CD4-positive, alpha-beta memory T cell (primary cell): ENCODE results near the gene LRP6. TPM values are rescaled to one million over a fixed set of nuclear protein-coding genes. Genes with fewer than 3 reads are reported as not detected.

Experiments
- CTCF ChIA-PET: fragments of 350-600 bp; sonication (Branson Sonifier 250); formaldehyde crosslinking; loops from one replicate; lab custom pipeline; 2021; ENCODE audit warnings: inconsistent platforms; ENCODE audit not compliant: partially characterized antibody; lab: Charles Lee
- POLR2A ChIA-PET: fragments of 350-600 bp; sonication (Branson Sonifier 250); formaldehyde crosslinking; loops from one replicate; lab custom pipeline; 2021; ENCODE audit not compliant: partially characterized antibody; lab: Charles Lee
- DNase-seq, 5 donors: peaks; one replicate each; pipeline versions ENCODE4 v3.0.0 to v3.0.0-alpha.2; 2020 to 2022; ENCODE audit warnings: mixed read lengths in 1 of 5
- H3K27ac ChIP-seq: one replicate; pipeline ENCODE4 v1.7.0; 2013; ENCODE audit warnings: low read depth, low read length
- H3K27me3 ChIP-seq: 2 replicates; pipeline ENCODE4 v1.7.0; 2013; ENCODE audit warnings: mild to moderate bottlenecking, low read length, moderate library complexity; ENCODE audit not compliant: insufficient read depth
- H3K36me3 ChIP-seq: 2 replicates; pipeline ENCODE4 v1.7.0; 2013; ENCODE audit warnings: mild to moderate bottlenecking, low read length, moderate library complexity; ENCODE audit not compliant: insufficient read depth
- H3K4me1 ChIP-seq: 2 replicates; pipeline ENCODE4 v1.7.0; 2013; ENCODE audit warnings: mild to moderate bottlenecking, low read length, moderate library complexity; ENCODE audit not compliant: insufficient read depth
- H3K4me3 ChIP-seq, 2 donors: one replicate each; pipeline ENCODE4 v1.7.0; 2013; ENCODE audit warnings: low read length in 2 of 2, mild to moderate bottlenecking in 1 of 2
- H3K9me3 ChIP-seq, 2 donors: one replicate each; pipeline ENCODE4 v1.7.0; 2013; ENCODE audit warnings: low read length in 2 of 2, control low read depth in 1 of 2; ENCODE audit not compliant: control insufficient read depth in 1 of 2
- H3K27ac Mint-ChIP-seq, 7 donors: one replicate each; pipeline ENCODE4 v1.8.0; 2020 to 2021; ENCODE audit warnings: mixed read lengths in 7 of 7, mild to moderate bottlenecking in 6 of 7, inconsistent platforms in 3 of 7, moderate library complexity in 3 of 7
- H3K27me3 Mint-ChIP-seq, 2 donors: one replicate each; pipeline ENCODE4 v1.8.0; 2020 to 2021; ENCODE audit warnings: mixed read lengths in 2 of 2
- H3K36me3 Mint-ChIP-seq, 2 donors: one replicate each; pipeline ENCODE4 v1.8.0; 2020 to 2021; ENCODE audit warnings: mixed read lengths in 2 of 2, inconsistent platforms in 1 of 2, mild to moderate bottlenecking in 1 of 2
- H3K4me1 Mint-ChIP-seq, 4 donors: one replicate each; pipeline ENCODE4 v1.8.0; 2020 to 2021; ENCODE audit warnings: mixed read lengths in 4 of 4, mild to moderate bottlenecking in 1 of 4
- H3K4me3 Mint-ChIP-seq, 8 donors: one replicate each; pipeline ENCODE4 v1.8.0; 2020 to 2021; ENCODE audit warnings: mixed read lengths in 8 of 8, mild to moderate bottlenecking in 7 of 8, moderate library complexity in 6 of 8, inconsistent platforms in 3 of 8
- H3K9me3 Mint-ChIP-seq, 8 donors: one replicate each; pipeline ENCODE4 v1.8.0; 2020 to 2021; ENCODE audit warnings: mixed read lengths in 8 of 8, mild to moderate bottlenecking in 5 of 8, inconsistent platforms in 3 of 8, moderate library complexity in 1 of 8
- intact Hi-C: fragments of 100-400 bp; cut with micrococcal nuclease; formaldehyde crosslinking; loops from one replicate; pipeline ENCODE4 v1.15.1; 2023
- polyA plus RNA-seq, 2 donors: library from polyadenylated mRNA; unstranded; fragments of 300-500 nt; fragmentation: Illumina TruSeq; gene quantifications; one replicate each; pipeline ENCODE4 v1.2.3, GENCODE V29; 2021
- total RNA-seq, 2 experiments: library from RNA; stranded (reverse); gene quantifications; one replicate each; pipeline ENCODE4 v1.2.3, GENCODE V29; 2021

Gene LRP6
- total and polyA plus RNA-seq, 4 experiments from 2014 or later = 0.45 to 4.0 (median 2.9) TPM

DNA sequence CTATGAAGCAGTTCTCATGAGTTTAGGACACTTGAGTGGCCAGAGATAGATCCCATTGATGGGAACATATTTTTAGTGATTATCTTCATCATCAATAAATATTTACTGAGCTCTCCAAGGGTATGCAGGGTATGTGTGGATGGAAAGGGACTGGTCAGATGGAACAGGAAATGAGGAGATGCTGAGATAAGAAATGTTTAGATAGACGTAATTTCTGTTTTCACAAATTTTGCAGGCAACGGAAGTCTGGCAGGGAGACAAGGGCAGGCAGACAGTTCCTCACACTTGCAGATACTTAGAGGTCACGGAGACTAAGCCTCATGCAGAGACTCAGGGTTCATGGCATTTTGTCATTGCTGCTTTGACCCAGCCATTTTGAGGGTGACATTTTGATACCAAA, 171.8 kb downstream of the LRP6 start:
- Mint-ChIP-seq H3K36me3 (peaks cover 0 to 2% of the 10 kb centered on the region in 2 donors), H3K4me1 (no peaks in the 10 kb centered on the region), H3K27me3 (peaks cover 0 to 4% of the 10 kb centered on the region in 2 donors), H3K27ac (peak overlapping the region in 1 of 7 donors; percentile 86), H3K9me3 (no peaks in the 10 kb centered on the region), H3K4me3 (no peak overlapping the region)
- Histone ChIP-seq H3K27me3 (no peaks in the 10 kb centered on the region), H3K9me3 (no peaks in the 10 kb centered on the region), H3K36me3 (no peaks in the 10 kb centered on the region), H3K27ac (no peak overlapping the region), H3K4me1 (no peaks in the 10 kb centered on the region), H3K4me3 (no peak overlapping the region)
- ChIA-PET POLR2A (no interaction called here), CTCF (no interaction called here)
- no peak for DNase-seq
- intact Hi-C loops = no loop called here

DNA sequence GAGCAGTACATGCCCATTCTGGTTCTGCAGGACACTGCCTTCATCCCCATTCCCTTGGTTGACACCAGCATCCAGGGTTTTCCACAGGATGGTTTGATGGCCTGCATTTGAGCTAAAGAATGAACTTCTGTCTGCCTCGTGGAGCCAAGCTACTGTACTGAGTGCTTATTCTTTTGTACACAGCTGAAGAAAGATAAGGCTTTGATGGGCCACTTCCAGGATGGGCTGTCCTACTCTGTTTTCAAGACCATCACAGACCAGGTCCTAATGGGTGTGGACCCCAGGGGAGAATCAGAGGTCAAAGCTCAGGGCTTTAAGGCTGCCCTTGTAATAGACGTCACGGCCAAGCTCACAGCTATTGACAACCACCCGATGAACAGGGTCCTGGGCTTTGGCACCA, 172.4 kb downstream of the LRP6 start:
- H3K36me3 Mint-ChIP-seq = peaks cover 0 to 1% of the 10 kb centered on the region in 2 donors
- POLR2A ChIA-PET = no interaction called here

DNA sequence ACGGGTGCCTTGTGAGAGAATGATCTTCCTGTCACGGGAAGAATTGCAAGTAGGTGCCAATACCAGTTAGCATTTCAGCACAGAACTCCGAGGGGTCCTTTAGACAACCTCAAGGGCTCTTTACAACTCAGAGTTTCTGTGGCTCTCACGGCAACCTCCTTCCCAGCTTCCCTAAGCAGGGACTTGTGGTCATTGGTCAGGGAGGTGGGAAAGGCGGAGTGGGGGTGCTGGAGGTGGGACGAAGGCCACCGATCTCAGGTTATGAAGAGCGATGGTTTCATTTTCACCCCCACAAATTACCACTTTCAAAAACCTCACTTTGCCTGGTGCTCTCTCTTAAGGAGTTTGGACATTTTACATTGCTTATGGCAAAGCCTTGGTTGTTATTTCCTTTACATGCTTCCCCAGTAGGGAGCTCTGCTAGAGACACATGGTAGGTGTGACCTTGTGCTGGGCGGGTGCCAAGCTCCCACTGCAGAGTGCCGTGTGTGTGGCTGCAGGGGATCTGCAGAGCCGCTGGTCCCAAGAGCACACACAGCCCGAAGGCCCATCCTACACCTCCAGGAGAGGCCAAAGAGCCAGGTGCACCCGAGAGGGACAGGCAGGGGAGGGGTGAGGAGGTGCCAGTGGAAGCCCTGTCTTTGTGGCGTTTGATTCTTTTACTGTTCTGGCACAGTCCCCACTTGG, 174.7 kb downstream of the LRP6 start:
- no peak overlapping the region for H3K27ac ChIP-seq
- POLR2A ChIA-PET = interaction anchor here (0.6 kb wide), 1 partner anchor 361 kb away, joined by 3 read pairs; no protein-coding TSS in a partner anchor
- no peak overlapping the region for H3K27ac Mint-ChIP-seq
- no peaks in the 10 kb centered on the region for H3K9me3 Mint-ChIP-seq
- intact Hi-C loops = no loop called here
- no peak overlapping the region for H3K4me3 Mint-ChIP-seq
- no peak for DNase-seq
- peaks cover 0 to 5% of the 10 kb centered on the region in 2 donors for H3K27me3 Mint-ChIP-seq
- no peaks in the 10 kb centered on the region for H3K4me1 Mint-ChIP-seq
- H3K36me3 ChIP-seq = no peaks in the 10 kb centered on the region
- CTCF ChIA-PET = interaction anchor here (0.7 kb wide), 1 partner anchor 235 kb away, joined by 3 read pairs; no protein-coding TSS in a partner anchor
- H3K27me3 ChIP-seq = no peaks in the 10 kb centered on the region
- no peaks in the 10 kb centered on the region for H3K4me1 ChIP-seq
- no peak overlapping the region for H3K4me3 ChIP-seq
- no peaks in the 10 kb centered on the region for H3K36me3 Mint-ChIP-seq
- H3K9me3 ChIP-seq = no peaks in the 10 kb centered on the region

More for the DNA sequence above, 172.4 kb downstream of the LRP6 start:
- H3K27ac Mint-ChIP-seq = peak overlapping the region in 1 of 7 donors; percentile 27
- no peak for DNase-seq
- H3K27ac ChIP-seq = no peak overlapping the region
- H3K9me3 ChIP-seq = no peaks in the 10 kb centered on the region
- H3K4me3 Mint-ChIP-seq = no peak overlapping the region
- H3K4me1 ChIP-seq = no peaks in the 10 kb centered on the region
- H3K27me3 Mint-ChIP-seq = peaks cover 0 to 5% of the 10 kb centered on the region in 2 donors
- intact Hi-C loops = no loop called here
- H3K4me3 ChIP-seq = no peak overlapping the region
- no peaks in the 10 kb centered on the region for H3K4me1 Mint-ChIP-seq
- CTCF ChIA-PET = no interaction called here
- H3K27me3 ChIP-seq = no peaks in the 10 kb centered on the region
- no peaks in the 10 kb centered on the region for H3K9me3 Mint-ChIP-seq
- H3K36me3 ChIP-seq = no peaks in the 10 kb centered on the region

DNA sequence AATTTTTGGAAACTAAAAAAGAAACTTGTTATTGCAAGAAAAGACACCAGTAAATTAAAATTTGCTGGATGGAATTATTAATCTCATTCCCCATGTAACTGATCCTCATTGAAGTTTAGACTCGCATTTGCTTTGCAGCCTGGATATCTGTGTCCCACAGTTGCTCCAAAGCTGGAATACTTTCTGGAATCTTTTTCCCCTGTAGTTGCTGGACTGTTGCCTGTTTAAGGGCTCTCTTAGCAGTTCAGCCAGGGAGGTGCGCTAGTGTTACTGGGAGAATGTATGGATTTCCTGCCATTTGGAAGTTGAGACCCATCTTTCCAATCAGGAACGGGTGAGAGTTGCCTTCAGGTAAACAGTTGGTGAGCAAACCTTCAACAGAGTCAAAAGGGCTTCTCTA, 175.8 kb downstream of the LRP6 start:
- CTCF ChIA-PET = no interaction called here
- POLR2A ChIA-PET = no interaction called here

DNA sequence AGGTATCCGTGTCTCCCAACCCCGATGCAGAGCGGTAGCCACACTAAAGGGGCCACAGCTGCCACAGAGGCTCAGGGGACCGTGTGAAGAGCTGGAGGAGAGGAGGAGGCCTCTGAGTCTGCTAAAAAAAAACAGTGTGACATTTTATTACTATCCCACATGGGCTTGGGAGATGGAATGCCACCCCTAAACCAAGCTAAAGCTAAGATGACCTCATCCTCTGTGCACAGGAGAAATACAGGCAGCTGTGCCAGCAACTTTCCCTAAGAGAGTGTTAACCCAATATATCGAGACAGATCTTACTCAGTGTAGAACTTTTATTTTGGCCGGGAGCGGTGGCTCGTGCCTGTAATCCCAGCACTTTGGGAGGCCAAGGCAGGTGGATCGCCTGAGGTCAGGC, 178.1 kb downstream of the LRP6 start:
- H3K27me3 Mint-ChIP-seq = peaks cover 0 to 5% of the 10 kb centered on the region in 2 donors
- POLR2A ChIA-PET = no interaction called here
- intact Hi-C loops = no loop called here

More for the DNA sequence above, 175.8 kb downstream of the LRP6 start:
- Histone ChIP-seq H3K9me3 (no peaks in the 10 kb centered on the region), H3K4me3 (no peak overlapping the region), H3K27me3 (no peaks in the 10 kb centered on the region), H3K36me3 (no peaks in the 10 kb centered on the region), H3K27ac (no peak overlapping the region), H3K4me1 (no peaks in the 10 kb centered on the region)
- no peak overlapping the region for H3K27ac Mint-ChIP-seq
- peaks cover 0 to 5% of the 10 kb centered on the region in 2 donors for H3K27me3 Mint-ChIP-seq
- intact Hi-C loops = no loop called here
- no peaks in the 10 kb centered on the region for H3K4me1 Mint-ChIP-seq
- DNase-seq = no peak
- H3K4me3 Mint-ChIP-seq = no peak overlapping the region
- H3K9me3 Mint-ChIP-seq = no peaks in the 10 kb centered on the region
- H3K36me3 Mint-ChIP-seq = no peaks in the 10 kb centered on the region

DNA sequence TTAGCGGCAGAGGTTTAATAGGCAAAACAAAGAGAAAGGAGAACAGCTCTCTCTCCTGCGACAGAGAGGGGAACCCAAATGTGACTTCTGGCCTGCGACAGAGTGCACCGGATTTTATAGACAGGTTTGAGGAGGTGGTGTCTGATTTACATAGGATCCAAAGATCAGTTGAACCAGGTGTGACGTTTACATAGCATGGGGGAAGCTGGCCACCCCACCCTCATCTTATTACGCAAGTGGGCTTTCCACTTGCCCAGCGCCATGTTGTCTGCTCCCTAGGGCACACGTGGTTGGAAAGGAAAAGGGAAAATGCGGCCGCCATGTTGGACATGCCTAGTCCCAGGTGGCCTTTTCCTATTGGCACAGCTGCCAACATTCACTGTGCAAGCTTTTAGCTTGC, 178.7 kb downstream of the LRP6 start:
- Histone ChIP-seq H3K4me3 (no peak overlapping the region), H3K27me3 (no peaks in the 10 kb centered on the region), H3K36me3 (no peaks in the 10 kb centered on the region), H3K4me1 (no peaks in the 10 kb centered on the region), H3K27ac (no peak overlapping the region), H3K9me3 (no peaks in the 10 kb centered on the region)
- Mint-ChIP-seq H3K4me1 (no peaks in the 10 kb centered on the region), H3K4me3 (no peak overlapping the region), H3K27ac (peak overlapping the region in 1 of 7 donors; percentile 78), H3K27me3 (peaks cover 0 to 5% of the 10 kb centered on the region in 2 donors), H3K9me3 (no peaks in the 10 kb centered on the region), H3K36me3 (no peaks in the 10 kb centered on the region)
- CTCF ChIA-PET = interaction anchor here (0.9 kb wide), 1 partner anchor 239 kb away, joined by 3 read pairs; no protein-coding TSS in a partner anchor
- POLR2A ChIA-PET = no interaction called here
- DNase-seq = no peak
- intact Hi-C loops = no loop called here

More for the DNA sequence above, 178.1 kb downstream of the LRP6 start:
- no peak overlapping the region for H3K4me3 ChIP-seq
- H3K9me3 Mint-ChIP-seq = no peaks in the 10 kb centered on the region
- DNase-seq = no peak
- no peak overlapping the region for H3K27ac ChIP-seq
- no peaks in the 10 kb centered on the region for H3K4me1 Mint-ChIP-seq
- no peaks in the 10 kb centered on the region for H3K4me1 ChIP-seq
- CTCF ChIA-PET = interaction anchor here (0.9 kb wide), 1 partner anchor 239 kb away, joined by 3 read pairs; no protein-coding TSS in a partner anchor
- no peaks in the 10 kb centered on the region for H3K36me3 Mint-ChIP-seq
- no peak overlapping the region for H3K4me3 Mint-ChIP-seq
- no peaks in the 10 kb centered on the region for H3K36me3 ChIP-seq
- no peaks in the 10 kb centered on the region for H3K27me3 ChIP-seq
- H3K27ac Mint-ChIP-seq = no peak overlapping the region
- no peaks in the 10 kb centered on the region for H3K9me3 ChIP-seq

DNA sequence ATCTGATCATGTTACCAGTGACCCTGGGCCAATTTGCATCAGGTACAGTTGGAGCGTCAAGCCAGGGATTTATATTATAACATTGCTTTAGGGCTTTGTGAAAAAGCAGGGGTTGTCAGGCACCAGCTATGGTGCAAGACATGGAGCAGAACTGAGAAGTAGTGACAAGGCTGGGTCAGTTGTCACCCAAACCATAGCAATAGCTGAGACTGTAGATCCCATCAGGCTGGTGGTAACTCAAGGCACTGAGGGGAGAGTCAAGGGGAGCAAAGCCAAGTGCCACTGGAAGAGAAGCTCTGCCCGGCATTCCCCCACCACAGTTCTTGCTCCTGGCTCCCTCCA, 179.2 kb downstream of the LRP6 start:
- no peak for DNase-seq
- H3K36me3 Mint-ChIP-seq = no peaks in the 10 kb centered on the region
- peak overlapping the region in 1 of 7 donors; percentile 78 for H3K27ac Mint-ChIP-seq
- H3K4me3 ChIP-seq = no peak overlapping the region
- H3K36me3 ChIP-seq = no peaks in the 10 kb centered on the region
- no peaks in the 10 kb centered on the region for H3K9me3 Mint-ChIP-seq
- no peaks in the 10 kb centered on the region for H3K4me1 ChIP-seq
- H3K4me3 Mint-ChIP-seq = no peak overlapping the region
- H3K9me3 ChIP-seq = no peaks in the 10 kb centered on the region
- no peaks in the 10 kb centered on the region for H3K4me1 Mint-ChIP-seq
- intact Hi-C loops = no loop called here
- CTCF ChIA-PET = interaction anchor here (0.9 kb wide), 1 partner anchor 240 kb away, joined by 3 read pairs; no protein-coding TSS in a partner anchor
- H3K27ac ChIP-seq = no peak overlapping the region
- H3K27me3 Mint-ChIP-seq = peaks cover 0 to 5% of the 10 kb centered on the region in 2 donors
- H3K27me3 ChIP-seq = no peaks in the 10 kb centered on the region
- POLR2A ChIA-PET = no interaction called here
